Fibroblast of mammary gland (primary cell): ENCODE data around the gene MPP1.

ENCODE experiments used
- DNase-seq: peaks from one replicate; pipeline ENCODE4 v3.0.0-alpha.2; 2010; ENCODE audit warnings: low read depth
- H3K4me3 ChIP-seq: 2 replicates; pipeline ENCODE4 v1.5.1; 2011; ENCODE audit warnings: low read depth, mild to moderate bottlenecking, low read length, moderate library complexity; ENCODE audit not compliant: control insufficient read depth
- CTCF ChIP-seq: conservative IDR thresholded peaks from 2 replicates; pipeline ENCODE4 v1.5.1; 2011; ENCODE audit warnings: low read depth, low read length, inconsistent platforms; ENCODE audit not compliant: control insufficient read depth, insufficient read depth

Gene MPP1

GRCh38 chrX:154812341-154813101 lies 7.2 kb upstream of the MPP1 start:
- DNase-seq = no peak
- H3K4me3 ChIP-seq = no peak overlapping the region
- TF ChIP-seq CTCF = no peak

- no peak for DNase-seq
- H3K4me3 ChIP-seq = no peak overlapping the region
- TF ChIP-seq CTCF = no peak
Measured at GRCh38 chrX:154809939-154810665, 4.8 kb upstream of the MPP1 start.

GRCh38 chrX:154806837-154807501 lies 1.7 kb upstream of the MPP1 start:
- H3K4me3 ChIP-seq = no peak overlapping the region
- DNase-seq = no peak
- no peak for TF ChIP-seq CTCF

DNA sequence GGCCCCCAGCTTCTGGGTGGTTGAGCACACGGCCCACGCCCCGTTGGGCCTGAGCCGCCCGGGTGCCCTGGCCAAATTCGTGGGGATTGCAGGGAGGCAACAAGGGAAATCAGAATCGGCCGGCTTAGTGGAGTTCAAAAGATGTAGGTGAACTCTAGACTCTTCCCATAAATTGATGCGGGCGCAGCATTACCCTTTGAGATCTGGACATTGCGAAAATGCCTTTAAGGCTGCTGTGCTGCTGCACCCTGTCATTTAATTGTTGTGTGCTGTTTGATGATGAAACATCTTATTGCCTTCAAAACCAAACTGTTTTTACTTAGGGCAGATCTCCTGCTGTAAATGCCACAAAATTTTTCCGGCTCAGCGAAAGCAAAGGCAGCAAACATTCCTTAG lies 409 bp upstream of the MPP1 start:
- DNase-seq = peak; percentile 16
- H3K4me3 ChIP-seq = peak overlapping the region; percentile 47
- no peak for TF ChIP-seq CTCF

GRCh38 chrX:154804261-154804956 lies 876 bp downstream of the MPP1 start:
- DNase-seq = no peak
- H3K4me3 ChIP-seq = peak overlapping the region; percentile 66
- no peak for TF ChIP-seq CTCF

GRCh38 chrX:154802947-154803346 lies 2.3 kb downstream of the MPP1 start:
- TF ChIP-seq CTCF = no peak
- DNase-seq = no peak
- no peak overlapping the region for H3K4me3 ChIP-seq
